Mucosa of gallbladder (tissue), 1 donor: ENCODE results near the gene BACE1-AS. TPM values are rescaled to one million over a fixed set of nuclear protein-coding genes. Genes with fewer than 3 reads are reported as not detected.
"Not testable (repeated sequence)": the region's sequence is repeated elsewhere in the genome, so short reads cannot be mapped to it uniquely, and the experiment has no call there.

ENCODE experiments used
- DNase-seq: peaks from one replicate; pipeline ENCODE4 v3.0.0-alpha.2; 2020; ENCODE audit warnings: low spot score
- total RNA-seq: library from RNA; stranded (reverse); gene quantifications from one replicate; pipeline ENCODE4 v1.2.1, GENCODE V29; 2021
- donor health status: DM: no; HTN: no; CAD: no.

BACE1-AS gene
- 10.2 TPM for total RNA-seq

- no peak for DNase-seq
Observed at GRCh38 chr11:117290809-117291396, at the start of gene BACE1-AS. Gene BACE1-AS, plus strand, starts transcription at chr11:117291346.

DNA sequence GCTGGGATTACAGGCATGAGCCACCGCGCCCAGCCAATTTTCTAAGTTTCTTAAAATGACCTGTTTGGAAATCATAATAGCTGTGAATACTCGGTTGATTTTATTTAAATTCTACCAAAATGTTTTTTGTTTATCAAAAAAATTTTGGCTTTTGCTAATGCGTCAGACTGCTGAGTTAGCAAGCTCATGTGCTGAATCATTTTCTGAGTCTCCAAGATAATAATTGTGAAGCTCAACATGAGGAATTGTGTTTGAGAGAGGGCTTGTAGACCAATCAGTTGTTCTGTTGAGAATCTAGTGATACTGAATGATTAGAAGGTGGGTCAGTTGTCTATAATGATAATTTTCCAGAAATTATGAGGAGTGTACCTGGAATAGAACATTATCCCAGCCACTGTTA is 42.8 kb upstream of the BACE1-AS start:
- DNase-seq: no peak

GRCh38 chr11:117249571-117249970 is 41.6 kb upstream of the BACE1-AS start:
- no peak for DNase-seq

- DNase-seq: no peak
Observed at GRCh38 chr11:117251506-117251905, 39.6 kb upstream of the BACE1-AS start.

GRCh38 chr11:117255966-117256365 is 35.2 kb upstream of the BACE1-AS start:
- no peak for DNase-seq

DNA sequence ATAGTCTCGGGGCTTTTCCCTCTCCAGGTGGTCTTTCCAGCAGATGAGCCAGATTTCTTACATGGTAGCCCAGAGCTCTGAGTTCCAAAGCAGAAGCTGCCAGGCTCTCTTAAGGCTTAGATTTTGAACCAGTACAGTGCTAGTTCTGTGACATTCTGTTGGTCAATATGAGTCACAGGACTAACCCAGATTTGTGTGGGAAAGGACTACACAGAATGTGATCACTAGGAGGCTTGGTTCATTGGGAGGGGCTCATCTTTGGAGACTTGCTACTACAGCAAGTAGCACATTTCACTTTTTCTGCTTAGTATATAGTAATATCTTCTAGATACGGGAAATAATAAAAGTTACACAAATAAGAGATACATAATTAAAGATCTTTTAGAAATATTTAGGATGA is 34.6 kb upstream of the BACE1-AS start:
- DNase-seq: no peak

GRCh38 chr11:117258576-117258975 is 32.6 kb upstream of the BACE1-AS start:
- no peak for DNase-seq

GRCh38 chr11:117259417-117259816 is 31.7 kb upstream of the BACE1-AS start:
- DNase-seq: no peak

GRCh38 chr11:117264624-117265323 is 26.4 kb upstream of the BACE1-AS start:
- not testable (repeated sequence) for DNase-seq

DNA sequence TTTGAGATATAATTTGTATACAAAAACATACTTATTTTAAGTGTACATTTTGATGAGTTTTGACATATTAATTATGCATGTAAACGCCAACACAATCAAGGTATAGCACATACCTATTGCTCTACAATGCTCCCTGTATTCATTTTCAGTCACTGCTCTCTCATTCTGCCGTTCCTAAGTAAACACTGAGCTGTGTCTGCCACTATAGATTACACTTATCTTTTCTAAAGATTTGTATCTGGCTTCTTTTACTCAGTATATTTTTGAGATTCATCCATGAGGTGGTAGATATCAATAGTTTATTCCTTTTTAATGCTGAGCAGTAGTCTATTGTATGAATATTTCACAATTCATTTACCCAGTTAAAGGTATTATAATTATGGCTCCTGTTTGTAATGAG is 25.4 kb upstream of the BACE1-AS start:
- DNase-seq: no peak

DNA sequence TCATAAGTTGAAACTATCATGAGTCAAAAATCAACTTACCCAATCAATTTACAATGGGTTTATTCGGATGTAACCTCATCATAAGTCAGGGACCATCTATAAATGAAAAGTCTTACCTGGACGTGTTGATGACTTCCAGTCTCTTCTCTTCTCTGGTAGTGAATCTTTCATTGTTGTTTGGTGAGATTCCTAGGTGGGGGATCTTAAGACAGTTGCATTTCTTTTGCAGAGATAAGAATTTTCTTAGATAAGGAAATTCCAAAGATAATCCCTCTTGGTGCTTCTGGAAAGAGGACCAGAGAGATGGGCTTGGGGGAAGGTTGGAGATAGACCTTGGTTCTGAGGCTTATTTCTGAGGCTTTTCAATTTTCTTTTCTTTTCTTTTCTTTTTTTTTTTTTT is 21.3 kb upstream of the BACE1-AS start:
- DNase-seq: no peak

GRCh38 chr11:117271208-117271607 is 19.9 kb upstream of the BACE1-AS start:
- no peak for DNase-seq

DNA sequence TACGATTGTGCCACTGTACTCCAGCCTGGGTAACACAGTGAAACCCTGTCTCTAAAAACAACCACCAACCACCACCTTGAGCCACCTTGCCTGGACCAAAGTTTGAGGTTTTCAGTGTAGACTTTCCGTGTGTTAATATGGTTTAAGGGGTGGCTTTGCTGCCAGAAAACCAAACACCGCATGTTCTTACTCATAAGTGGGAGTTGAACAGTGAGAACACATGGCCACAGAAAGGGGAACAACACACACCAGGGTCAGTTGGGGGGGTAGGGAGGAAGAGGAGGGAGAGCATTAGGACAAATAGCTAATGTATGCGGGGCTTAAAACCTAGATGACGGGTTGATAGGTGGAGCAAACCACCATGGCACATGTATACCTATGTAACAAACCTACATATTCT is 19.0 kb upstream of the BACE1-AS start:
- not testable (repeated sequence) for DNase-seq

DNA sequence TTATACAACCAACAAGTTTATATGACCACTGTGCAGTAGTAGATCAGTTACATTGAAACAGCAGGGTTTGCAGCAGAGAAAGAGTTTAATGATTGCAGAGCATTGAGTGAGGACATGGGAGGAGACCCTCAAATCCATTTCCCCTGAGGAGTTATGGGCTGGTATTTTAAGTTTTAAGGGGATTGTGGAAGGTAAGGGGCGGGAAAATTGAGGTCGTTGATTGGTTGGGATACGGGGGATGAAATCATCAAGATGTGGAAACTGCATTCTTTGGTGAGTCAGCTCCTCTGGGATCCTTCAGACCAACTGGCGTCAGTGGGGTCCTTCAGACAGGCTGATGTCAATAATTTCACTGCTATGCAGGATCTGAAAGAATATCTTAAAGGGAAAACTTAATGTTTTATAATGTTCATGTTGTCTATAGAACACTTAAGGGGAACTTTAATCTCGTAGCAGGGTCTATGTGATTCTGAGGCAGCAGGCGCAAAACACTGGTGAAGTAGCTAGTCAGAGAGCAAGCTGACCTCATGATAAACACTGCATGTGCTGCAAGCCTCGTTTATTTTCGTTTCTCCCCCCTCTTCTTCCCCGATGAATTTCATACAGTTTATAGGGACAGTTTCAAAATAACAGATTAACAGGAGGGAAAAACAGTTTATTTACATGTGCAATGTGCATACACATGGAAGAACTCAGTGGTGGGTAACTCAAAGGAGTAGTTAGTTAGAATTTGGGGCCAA is 17.4 kb upstream of the BACE1-AS start:
- DNase-seq: no peak

GRCh38 chr11:117278347-117278746 is 12.8 kb upstream of the BACE1-AS start:
- DNase-seq: no peak

- no peak for DNase-seq
Observed at GRCh38 chr11:117279711-117280376, 11.3 kb upstream of the BACE1-AS start.

GRCh38 chr11:117281159-117281558 is 10.0 kb upstream of the BACE1-AS start:
- DNase-seq: no peak

DNA sequence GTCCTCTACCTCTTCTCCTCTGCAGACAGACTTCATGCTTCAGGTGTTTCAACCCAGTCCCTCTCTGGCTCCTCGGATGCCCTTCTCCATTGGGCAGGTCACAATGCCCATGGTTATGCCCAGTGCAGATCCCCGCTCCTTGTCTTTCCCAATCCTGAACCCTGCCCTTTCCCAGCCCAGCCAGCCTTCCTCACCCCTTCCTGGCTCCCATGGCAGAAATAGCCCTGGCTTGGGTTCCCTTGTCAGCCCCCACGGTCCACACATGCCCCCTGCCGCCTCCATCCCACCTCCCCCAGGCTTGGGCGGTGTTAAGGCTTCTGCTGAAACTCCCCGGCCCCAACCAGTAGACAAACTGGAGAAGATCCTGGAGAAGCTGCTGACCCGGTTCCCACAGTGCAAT is 9.3 kb upstream of the BACE1-AS start:
- DNase-seq: no peak

- no peak for DNase-seq
Observed at GRCh38 chr11:117282956-117283355, 8.2 kb upstream of the BACE1-AS start.

- no peak for DNase-seq
Observed at GRCh38 chr11:117284053-117284452, 7.1 kb upstream of the BACE1-AS start.

GRCh38 chr11:117286588-117286987 is 4.6 kb upstream of the BACE1-AS start:
- no peak for DNase-seq

- no peak for DNase-seq
Observed at GRCh38 chr11:117287668-117288067, 3.5 kb upstream of the BACE1-AS start.
